Activated T-cell treated with anti-CD3 and anti-CD28 coated beads for 48 hours (primary cell): ENCODE data around the gene ART1.
"Not testable (repeated sequence)": the region's sequence is repeated elsewhere in the genome, so short reads cannot be mapped to it uniquely, and the experiment has no call there.

Experiments
- DNase-seq: peaks from one replicate; pipeline ENCODE4 v3.0.0-alpha.2; 2020; ENCODE audit warnings: low read depth

The ART1 gene, protein sequence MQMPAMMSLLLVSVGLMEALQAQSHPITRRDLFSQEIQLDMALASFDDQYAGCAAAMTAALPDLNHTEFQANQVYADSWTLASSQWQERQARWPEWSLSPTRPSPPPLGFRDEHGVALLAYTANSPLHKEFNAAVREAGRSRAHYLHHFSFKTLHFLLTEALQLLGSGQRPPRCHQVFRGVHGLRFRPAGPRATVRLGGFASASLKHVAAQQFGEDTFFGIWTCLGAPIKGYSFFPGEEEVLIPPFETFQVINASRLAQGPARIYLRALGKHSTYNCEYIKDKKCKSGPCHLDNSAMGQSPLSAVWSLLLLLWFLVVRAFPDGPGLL

GRCh38 chr11:3644817-3645235 is at the start of gene ART1:
ART1 (plus strand) TSS chr11:3645128; CDS start chr11:3659214, 14,086 bp downstream.
- no peak for DNase-seq

DNA sequence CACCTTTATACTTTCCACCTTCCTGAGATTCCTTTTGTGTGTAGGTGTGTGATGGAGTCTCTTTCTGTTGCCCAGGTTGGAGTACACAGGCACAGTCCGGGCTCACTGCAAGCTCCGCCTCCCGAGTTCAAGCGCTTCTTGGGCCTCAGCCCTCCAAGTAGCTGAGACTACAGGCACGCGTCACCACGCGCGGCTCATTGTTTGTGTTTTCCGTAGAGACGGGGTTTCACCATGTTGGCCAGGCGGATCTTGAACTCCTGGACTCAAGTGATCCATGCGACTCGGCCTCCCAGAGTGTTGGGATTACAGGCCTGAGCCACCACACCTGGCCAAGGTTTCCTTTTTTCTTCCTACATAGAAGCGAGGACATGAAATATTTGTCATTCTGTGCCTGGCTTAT is 47.2 kb upstream of the ART1 start:
- DNase-seq, result not testable (repeated sequence)

- DNase-seq, result not testable (repeated sequence)
These were observed 44.7 kb upstream of the ART1 start for GRCh38 chr11:3600201-3600600.

DNA sequence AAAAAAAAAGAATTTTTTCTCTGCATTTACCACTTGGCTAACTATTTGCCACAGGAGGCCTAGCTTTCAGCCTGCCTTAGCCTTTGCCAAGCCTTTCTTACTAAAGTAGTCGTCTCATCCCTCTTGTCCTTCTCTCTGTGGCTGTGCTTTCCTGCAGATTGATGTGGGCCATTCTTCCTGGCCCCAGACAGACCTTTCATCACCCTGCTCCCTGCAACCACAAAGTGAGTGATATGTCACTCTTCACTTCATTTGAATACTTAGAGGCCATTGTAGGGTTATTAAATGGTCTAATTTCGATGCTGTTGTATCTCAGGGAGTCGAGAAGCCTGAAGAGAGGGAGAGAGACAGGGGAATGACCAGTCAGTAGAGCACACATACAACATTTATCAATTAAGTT is 40.8 kb upstream of the ART1 start:
- DNase-seq, result no peak

- no peak for DNase-seq
These were observed 39.7 kb upstream of the ART1 start for GRCh38 chr11:3605283-3605662.

- no peak for DNase-seq
These were observed 39.1 kb upstream of the ART1 start for GRCh38 chr11:3605771-3606203.

DNA sequence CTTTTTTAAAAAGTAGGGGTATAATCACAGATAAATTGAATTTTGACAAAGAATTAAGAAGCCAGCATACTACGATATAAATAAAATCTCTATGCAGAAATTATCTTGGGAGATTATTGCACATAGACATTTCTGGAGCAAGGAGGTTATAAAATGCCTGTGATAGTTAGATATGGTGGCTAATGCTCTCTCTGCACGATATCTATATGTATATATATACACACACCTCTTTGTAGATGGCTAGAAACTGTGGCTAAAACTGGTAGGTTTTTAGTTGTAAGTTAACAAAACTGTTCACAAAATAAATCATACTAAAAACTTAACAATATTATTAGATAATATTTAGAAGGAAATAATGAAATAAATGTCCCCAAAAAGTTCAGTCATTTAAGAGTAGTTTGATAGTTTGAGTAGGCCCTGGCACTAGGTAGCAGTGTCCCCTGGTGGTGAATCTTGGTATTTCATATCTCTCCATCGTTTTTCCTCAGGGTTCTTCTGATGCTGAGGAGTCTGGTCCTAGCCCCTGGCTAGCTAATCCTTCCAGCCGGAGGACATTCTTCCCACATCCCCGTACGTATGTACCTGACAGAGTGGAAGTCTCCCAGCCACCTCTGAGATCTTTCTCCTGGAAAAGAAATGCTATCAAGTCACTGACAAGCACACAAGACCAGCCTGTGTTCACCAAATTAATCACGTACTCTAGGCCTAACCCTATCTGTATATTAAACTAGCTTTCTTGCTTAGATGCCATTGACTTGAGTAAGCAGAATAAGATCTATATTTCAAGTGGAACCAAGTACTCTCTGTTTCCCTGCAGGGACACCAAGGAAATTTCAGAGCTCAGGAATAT is 35.3 kb upstream of the ART1 start:
- no peak for DNase-seq

GRCh38 chr11:3610846-3611245 is 34.1 kb upstream of the ART1 start:
- no peak for DNase-seq

DNA sequence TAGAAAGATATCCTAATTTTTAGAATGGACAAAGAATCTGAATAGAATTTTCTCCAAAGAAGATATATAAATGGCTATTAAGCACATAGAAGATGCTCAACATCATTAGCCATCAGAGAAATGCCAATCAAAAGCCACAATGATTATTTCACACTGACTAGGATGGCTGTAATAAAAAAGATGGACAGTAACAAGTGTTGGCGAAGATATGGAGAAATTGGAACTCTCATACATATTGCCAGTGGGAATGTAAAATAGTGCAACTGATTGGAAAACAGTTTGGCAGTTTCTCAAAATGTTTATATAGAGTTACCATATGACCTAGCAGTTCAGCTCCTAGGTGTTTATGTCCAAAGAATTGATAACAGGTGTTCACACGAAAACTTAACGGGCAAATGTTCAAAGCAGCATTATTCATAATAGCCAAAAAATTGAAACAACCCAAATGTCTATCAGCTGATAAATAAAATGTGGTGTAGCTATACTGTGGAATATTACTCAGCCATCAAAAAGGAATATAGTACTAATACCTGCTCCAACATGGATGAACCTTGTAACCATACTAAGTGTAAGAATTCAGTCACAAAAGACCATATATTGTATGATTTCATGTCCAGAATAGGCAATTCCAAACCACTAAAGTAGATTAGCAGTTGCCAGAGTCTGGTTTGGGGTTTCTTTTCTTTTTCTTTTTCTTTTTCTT is 32.8 kb upstream of the ART1 start:
- DNase-seq, result no peak

DNA sequence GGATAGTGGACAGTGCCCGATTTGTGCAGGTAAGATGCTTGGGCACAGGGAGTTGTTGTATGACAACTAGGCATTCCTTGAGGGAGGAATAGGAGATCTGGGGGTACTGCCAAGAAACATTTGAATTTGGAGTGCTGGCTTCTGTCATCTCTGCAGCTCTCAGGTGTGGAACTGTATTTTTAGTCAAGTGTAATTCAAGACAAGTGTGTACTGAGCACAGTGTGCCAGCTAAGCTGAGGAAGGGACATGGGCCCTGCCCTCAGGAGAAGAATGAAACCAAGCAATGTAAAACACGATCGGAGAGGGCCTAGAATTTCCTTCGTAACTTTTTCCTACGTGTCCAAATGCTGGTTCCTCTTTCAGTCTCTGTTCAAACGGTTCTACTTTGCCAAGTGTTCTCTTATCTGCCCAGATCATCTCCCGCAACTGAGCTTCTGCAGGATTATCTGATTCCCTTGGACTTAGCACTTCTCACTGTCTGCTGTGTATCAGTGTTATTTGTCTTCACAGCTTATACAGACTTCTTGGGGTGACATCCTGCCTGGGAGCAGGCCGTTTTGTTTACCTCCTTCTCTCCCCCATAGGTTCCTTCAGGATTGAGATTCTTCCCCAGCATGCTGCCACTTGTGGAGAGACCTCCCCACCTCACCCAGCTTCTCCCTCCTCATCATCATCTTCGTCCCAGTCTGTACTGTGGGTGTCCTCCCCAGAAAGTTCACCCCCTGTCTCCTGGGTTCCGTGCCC is 30.8 kb upstream of the ART1 start:
- DNase-seq, result no peak

GRCh38 chr11:3614742-3615171 is 30.2 kb upstream of the ART1 start:
- DNase-seq, result peak; percentile 52

GRCh38 chr11:3615998-3616397 is 28.9 kb upstream of the ART1 start:
- DNase-seq, result no peak

GRCh38 chr11:3616721-3617460 is 28.0 kb upstream of the ART1 start:
- DNase-seq, result no peak

- DNase-seq, result no peak
These were observed 26.9 kb upstream of the ART1 start for GRCh38 chr11:3617990-3618389.

- no peak for DNase-seq
These were observed 22.4 kb upstream of the ART1 start for GRCh38 chr11:3622521-3622920.

- DNase-seq, result no peak
These were observed 21.8 kb upstream of the ART1 start for GRCh38 chr11:3623121-3623520.

- no peak for DNase-seq
These were observed 21.0 kb upstream of the ART1 start for GRCh38 chr11:3623767-3624458.

DNA sequence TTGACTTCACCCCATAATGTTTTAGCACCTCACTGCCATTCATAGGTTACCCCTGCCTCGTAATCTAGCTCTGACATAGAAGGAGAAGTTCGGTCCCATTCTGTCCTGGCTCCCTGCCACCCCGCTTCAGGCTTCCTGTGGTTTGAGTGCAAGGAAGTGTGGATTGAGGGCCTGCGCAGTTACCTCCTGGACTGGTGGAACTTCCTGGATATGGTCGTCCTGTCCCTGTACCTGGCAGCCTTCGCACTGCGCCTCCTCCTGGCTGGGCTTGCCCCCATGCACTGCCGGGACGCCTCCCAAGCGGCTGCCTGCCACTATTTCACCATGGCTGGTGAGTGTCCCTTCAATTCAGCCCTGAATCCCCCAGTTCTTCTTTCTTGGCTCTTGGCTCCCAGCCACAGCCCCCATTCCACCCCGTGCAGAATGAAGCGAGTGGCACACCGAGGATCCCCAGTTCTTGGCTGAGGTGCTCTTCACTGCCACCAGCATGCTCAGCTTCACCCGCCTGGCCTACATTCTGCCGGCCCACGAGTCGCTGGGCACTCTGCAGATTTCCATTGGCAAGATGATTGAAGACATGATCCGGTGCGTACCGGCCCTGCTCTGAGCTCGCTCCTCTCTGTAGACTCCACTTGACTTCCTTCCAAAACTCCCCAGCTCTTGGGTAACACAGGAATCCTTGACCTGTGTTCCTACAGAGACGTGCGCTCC is 18.5 kb upstream of the ART1 start:
- no peak for DNase-seq

GRCh38 chr11:3627291-3627690 is 17.6 kb upstream of the ART1 start:
- no peak for DNase-seq

DNA sequence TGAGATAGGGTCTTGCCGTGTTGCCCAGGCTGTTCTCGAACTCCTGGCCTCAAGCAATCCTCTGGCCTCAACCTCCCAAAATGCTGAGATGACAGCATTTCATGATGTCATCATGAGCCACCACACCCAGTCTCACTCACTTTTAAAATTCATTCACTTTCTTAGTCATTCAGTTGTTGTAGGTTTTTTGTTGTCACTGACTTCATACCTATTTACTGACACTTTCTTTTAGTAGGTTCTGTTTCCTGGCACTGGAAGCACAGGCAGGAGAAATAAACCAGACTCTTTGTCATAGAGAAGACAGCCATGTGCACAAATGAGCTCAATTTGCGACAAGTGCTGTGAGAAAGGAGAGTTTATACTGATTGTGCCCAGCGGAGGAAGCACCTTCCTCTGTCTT is 13.6 kb upstream of the ART1 start:
- DNase-seq, result no peak
